ENCODE measurements around the gene STEAP4. TPM values are rescaled to one million over a fixed set of nuclear protein-coding genes. Genes with fewer than 3 reads are reported as not detected.

Gene STEAP4
- total and polyA plus RNA-seq, 2 experiments from 2014 or later = 0.06 TPM; not detected in 1

- H3F3A ChIP-seq (replicated peaks; ENCODE audit: low read depth) = no peaks in the 10 kb centered on the region
- peak overlapping the region; percentile 36 for H3K4me2 ChIP-seq
- Mint-ChIP-seq H3K9me3 (no peaks in the 10 kb centered on the region), H3K4me3 (no peak overlapping the region), H3K27me3 (ENCODE audit: insufficient read depth, low read depth, poor library complexity) (no peaks in the 10 kb centered on the region), H3K27ac (peak overlapping the region; percentile 75), H3K4me1 (peaks cover 25% of the 10 kb centered on the region), H3K36me3 (ENCODE audit: low read depth) (no peaks in the 10 kb centered on the region)
- H3K27me3 ChIP-seq (ENCODE audit: insufficient read depth) = no peaks in the 10 kb centered on the region
- H3K27ac ChIP-seq (ENCODE audit: low read depth) = no peak overlapping the region
- no peaks in the 10 kb centered on the region for H4K20me1 ChIP-seq (replicated peaks; ENCODE audit: insufficient read depth)
- no peaks in the 10 kb centered on the region for H3K79me2 ChIP-seq (replicated peaks; ENCODE audit: insufficient read depth)
- H3K4me1 ChIP-seq (ENCODE audit: insufficient read depth) = peaks cover 23% of the 10 kb centered on the region
- no peak overlapping the region for H3K4me3 ChIP-seq
- H2AFZ ChIP-seq = peak overlapping the region; percentile 85
- no peaks in the 10 kb centered on the region for H3K36me3 ChIP-seq (ENCODE audit: insufficient read depth)
- TF ChIP-seq STAT1 (IDR thresholded peaks at IDR 0.05; ENCODE audit: unreplicated experiment) (no peak), CREB1 (CRISPR knock-in tag; IDR thresholded peaks at IDR 0.05; ENCODE audit: low read depth) (no peak), ZNF114 (CRISPR knock-in tag; IDR thresholded peaks at IDR 0.05) (no peak), ZNF462 (CRISPR knock-in tag; IDR thresholded peaks at IDR 0.05) (no peak), EZH2 (IDR thresholded peaks at IDR 0.05; ENCODE audit: low read depth, unreplicated experiment) (no peak), POLR2AphosphoS5 (IDR thresholded peaks at IDR 0.05; ENCODE audit: low read depth) (no peak), ZNF331 (CRISPR knock-in tag; IDR thresholded peaks at IDR 0.05; ENCODE audit: low read depth) (no peak), NANOG (IDR thresholded peaks at IDR 0.05; ENCODE audit: borderline replicate concordance) (no peak), EZH2phosphoT487 (IDR thresholded peaks at IDR 0.05; ENCODE audit: unreplicated experiment) (no peak), JUNB (IDR thresholded peaks at IDR 0.05; ENCODE audit: unreplicated experiment) (no peak), ETS1 (IDR thresholded peaks at IDR 0.05) (no peak)
- TF ChIP-seq, protein P1, sequence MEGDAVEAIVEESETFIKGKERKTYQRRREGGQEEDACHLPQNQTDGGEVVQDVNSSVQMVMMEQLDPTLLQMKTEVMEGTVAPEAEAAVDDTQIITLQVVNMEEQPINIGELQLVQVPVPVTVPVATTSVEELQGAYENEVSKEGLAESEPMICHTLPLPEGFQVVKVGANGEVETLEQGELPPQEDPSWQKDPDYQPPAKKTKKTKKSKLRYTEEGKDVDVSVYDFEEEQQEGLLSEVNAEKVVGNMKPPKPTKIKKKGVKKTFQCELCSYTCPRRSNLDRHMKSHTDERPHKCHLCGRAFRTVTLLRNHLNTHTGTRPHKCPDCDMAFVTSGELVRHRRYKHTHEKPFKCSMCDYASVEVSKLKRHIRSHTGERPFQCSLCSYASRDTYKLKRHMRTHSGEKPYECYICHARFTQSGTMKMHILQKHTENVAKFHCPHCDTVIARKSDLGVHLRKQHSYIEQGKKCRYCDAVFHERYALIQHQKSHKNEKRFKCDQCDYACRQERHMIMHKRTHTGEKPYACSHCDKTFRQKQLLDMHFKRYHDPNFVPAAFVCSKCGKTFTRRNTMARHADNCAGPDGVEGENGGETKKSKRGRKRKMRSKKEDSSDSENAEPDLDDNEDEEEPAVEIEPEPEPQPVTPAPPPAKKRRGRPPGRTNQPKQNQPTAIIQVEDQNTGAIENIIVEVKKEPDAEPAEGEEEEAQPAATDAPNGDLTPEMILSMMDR (conservative IDR thresholded peaks at IDR 0.05; ENCODE audit: low read depth in 2 of 2) = no peak
- TF ChIP-seq, protein P2, sequence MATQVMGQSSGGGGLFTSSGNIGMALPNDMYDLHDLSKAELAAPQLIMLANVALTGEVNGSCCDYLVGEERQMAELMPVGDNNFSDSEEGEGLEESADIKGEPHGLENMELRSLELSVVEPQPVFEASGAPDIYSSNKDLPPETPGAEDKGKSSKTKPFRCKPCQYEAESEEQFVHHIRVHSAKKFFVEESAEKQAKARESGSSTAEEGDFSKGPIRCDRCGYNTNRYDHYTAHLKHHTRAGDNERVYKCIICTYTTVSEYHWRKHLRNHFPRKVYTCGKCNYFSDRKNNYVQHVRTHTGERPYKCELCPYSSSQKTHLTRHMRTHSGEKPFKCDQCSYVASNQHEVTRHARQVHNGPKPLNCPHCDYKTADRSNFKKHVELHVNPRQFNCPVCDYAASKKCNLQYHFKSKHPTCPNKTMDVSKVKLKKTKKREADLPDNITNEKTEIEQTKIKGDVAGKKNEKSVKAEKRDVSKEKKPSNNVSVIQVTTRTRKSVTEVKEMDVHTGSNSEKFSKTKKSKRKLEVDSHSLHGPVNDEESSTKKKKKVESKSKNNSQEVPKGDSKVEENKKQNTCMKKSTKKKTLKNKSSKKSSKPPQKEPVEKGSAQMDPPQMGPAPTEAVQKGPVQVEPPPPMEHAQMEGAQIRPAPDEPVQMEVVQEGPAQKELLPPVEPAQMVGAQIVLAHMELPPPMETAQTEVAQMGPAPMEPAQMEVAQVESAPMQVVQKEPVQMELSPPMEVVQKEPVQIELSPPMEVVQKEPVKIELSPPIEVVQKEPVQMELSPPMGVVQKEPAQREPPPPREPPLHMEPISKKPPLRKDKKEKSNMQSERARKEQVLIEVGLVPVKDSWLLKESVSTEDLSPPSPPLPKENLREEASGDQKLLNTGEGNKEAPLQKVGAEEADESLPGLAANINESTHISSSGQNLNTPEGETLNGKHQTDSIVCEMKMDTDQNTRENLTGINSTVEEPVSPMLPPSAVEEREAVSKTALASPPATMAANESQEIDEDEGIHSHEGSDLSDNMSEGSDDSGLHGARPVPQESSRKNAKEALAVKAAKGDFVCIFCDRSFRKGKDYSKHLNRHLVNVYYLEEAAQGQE (IDR thresholded peaks at IDR 0.05; ENCODE audit: unreplicated experiment) = no peak
- DNase-seq (ENCODE audit: low spot score) (peak; percentile 21), ATAC-seq (peak; percentile 58)
- H3K9me2 ChIP-seq (ENCODE audit: insufficient read depth) = no peaks in the 10 kb centered on the region
These were observed 40.4 kb upstream of the STEAP4 start for GRCh38 chr7:88347090-88347489.

Measured in GM23338 (cell line).